WTC11 (cell line): ENCODE measurements around the gene TOM1L2. TPM values are rescaled to one million over a fixed set of nuclear protein-coding genes. Genes with fewer than 3 reads are reported as not detected.

Experiments used
- CREM ChIP-seq: sonication (generic); formaldehyde crosslinking; IDR thresholded peaks from 2 replicates; pipeline ENCODE4 v1.8.1; 2022; ENCODE audit warnings: mild to moderate bottlenecking, missing genetic modification reagents, moderate library complexity
- ESRRA ChIP-seq: sonication (generic); formaldehyde crosslinking; IDR thresholded peaks from 2 replicates; pipeline ENCODE4 v1.8.1; 2022; ENCODE audit warnings: mild to moderate bottlenecking, missing genetic modification reagents, borderline replicate concordance
- FOXJ3 ChIP-seq: sonication (generic); formaldehyde crosslinking; IDR thresholded peaks from 2 replicates; pipeline ENCODE4 v1.9.0; 2021; ENCODE audit warnings: missing genetic modification reagents, mild to moderate bottlenecking, borderline replicate concordance
- GTF2I ChIP-seq: fragments of 250-450 bp; sonication (Bioruptor Pico); conservative IDR thresholded peaks from 2 replicates; pipeline ENCODE4 v1.4.0; 2021; ENCODE audit warnings: mild to moderate bottlenecking
- IRF2 ChIP-seq: sonication (generic); formaldehyde crosslinking; IDR thresholded peaks from 2 replicates; pipeline ENCODE4 v1.8.0; 2022; ENCODE audit warnings: low read depth, missing genetic modification reagents, borderline replicate concordance
- JUN ChIP-seq: sonication (generic); formaldehyde crosslinking; IDR thresholded peaks from 2 replicates; pipeline ENCODE4 v1.8.0; 2023; ENCODE audit warnings: mild to moderate bottlenecking, missing genetic modification reagents
- MYBL2 ChIP-seq: sonication (generic); formaldehyde crosslinking; IDR thresholded peaks from 2 replicates; pipeline ENCODE4 v1.8.1; 2023; ENCODE audit warnings: mild to moderate bottlenecking, moderate library complexity, missing genetic modification reagents
- NR1H2 ChIP-seq: sonication (generic); formaldehyde crosslinking; IDR thresholded peaks from 2 replicates; pipeline ENCODE4 v1.9.0; 2021; ENCODE audit warnings: mild to moderate bottlenecking, moderate library complexity, missing genetic modification reagents
- SMAD4 ChIP-seq: sonication (generic); formaldehyde crosslinking; IDR thresholded peaks from 2 replicates; pipeline ENCODE4 v1.8.0; 2022; ENCODE audit warnings: mild to moderate bottlenecking, missing genetic modification reagents
- TEAD1 ChIP-seq: sonication (generic); formaldehyde crosslinking; IDR thresholded peaks from 2 replicates; pipeline ENCODE4 v1.8.0; 2022; ENCODE audit warnings: mild to moderate bottlenecking, missing genetic modification reagents
- ZNF121 ChIP-seq: sonication (generic); formaldehyde crosslinking; IDR thresholded peaks from 2 replicates; pipeline ENCODE4 v1.8.0; 2023; ENCODE audit warnings: missing genetic modification reagents
- ZNF138 ChIP-seq: sonication (generic); formaldehyde crosslinking; conservative IDR thresholded peaks from 2 replicates; pipeline ENCODE4 v1.8.1; 2022; ENCODE audit warnings: mild to moderate bottlenecking, moderate library complexity, missing genetic modification reagents
- ZNF263 ChIP-seq: sonication (generic); formaldehyde crosslinking; IDR thresholded peaks from 2 replicates; pipeline ENCODE4 v1.8.1; 2022; ENCODE audit warnings: low read depth, mild to moderate bottlenecking, moderate library complexity, missing genetic modification reagents
- ZNF396 ChIP-seq: fragments of 250-450 bp; sonication (Bioruptor Pico); IDR thresholded peaks from 2 replicates; pipeline ENCODE4 v1.8.0; 2021; ENCODE audit warnings: mild to moderate bottlenecking, moderate library complexity, borderline replicate concordance
- total RNA-seq: library from RNA; stranded (reverse); gene quantifications from 3 replicates; pipeline ENCODE4 v1.2.3, GENCODE V29; 2021
- TF ChIP-seq, protein P1 (sequence below): sonication (generic); formaldehyde crosslinking; IDR thresholded peaks from 2 replicates; pipeline ENCODE4 v1.8.1; 2023; ENCODE audit warnings: mild to moderate bottlenecking, missing genetic modification reagents, borderline replicate concordance
- TF ChIP-seq, protein P2 (sequence below): fragments of 250-450 bp; sonication (Bioruptor Pico); IDR thresholded peaks from 2 replicates; pipeline ENCODE4 v1.9.0; 2021; ENCODE audit warnings: moderate library complexity, mild to moderate bottlenecking, inconsistent platforms, borderline replicate concordance
- TF ChIP-seq, protein P3 (sequence below): sonication (generic); formaldehyde crosslinking; IDR thresholded peaks from 2 replicates; pipeline ENCODE4 v1.8.1; 2023; ENCODE audit warnings: mild to moderate bottlenecking, missing genetic modification reagents
- TF ChIP-seq, protein P4 (sequence below): sonication (generic); formaldehyde crosslinking; IDR thresholded peaks from 2 replicates; pipeline ENCODE4 v1.8.1; 2022; ENCODE audit warnings: mild to moderate bottlenecking, moderate library complexity, missing genetic modification reagents
- TF ChIP-seq, protein P5 (sequence below): fragments of 200-600 bp; IDR thresholded peaks from 2 replicates; pipeline ENCODE4 v1.8.0; 2022; ENCODE audit warnings: antibody characterized with exemption
- TF ChIP-seq, protein P6 (sequence below): fragments of 250-450 bp; sonication (Bioruptor Pico); IDR thresholded peaks from 2 replicates; pipeline ENCODE4 v1.9.0; 2021; ENCODE audit warnings: mild to moderate bottlenecking
- TF ChIP-seq, protein P7 (sequence below): sonication (generic); formaldehyde crosslinking; IDR thresholded peaks from 2 replicates; pipeline ENCODE4 v1.8.1; 2023; ENCODE audit warnings: mild to moderate bottlenecking, missing genetic modification reagents, moderate library complexity
- TF ChIP-seq, protein P8 (sequence below): sonication (generic); formaldehyde crosslinking; IDR thresholded peaks from 2 replicates; pipeline ENCODE4 v1.8.0; 2022; ENCODE audit warnings: mild to moderate bottlenecking, missing genetic modification reagents

TOM1L2 gene
- total RNA-seq, 1 experiment from 2014 or later, result 6.4 TPM

DNA sequence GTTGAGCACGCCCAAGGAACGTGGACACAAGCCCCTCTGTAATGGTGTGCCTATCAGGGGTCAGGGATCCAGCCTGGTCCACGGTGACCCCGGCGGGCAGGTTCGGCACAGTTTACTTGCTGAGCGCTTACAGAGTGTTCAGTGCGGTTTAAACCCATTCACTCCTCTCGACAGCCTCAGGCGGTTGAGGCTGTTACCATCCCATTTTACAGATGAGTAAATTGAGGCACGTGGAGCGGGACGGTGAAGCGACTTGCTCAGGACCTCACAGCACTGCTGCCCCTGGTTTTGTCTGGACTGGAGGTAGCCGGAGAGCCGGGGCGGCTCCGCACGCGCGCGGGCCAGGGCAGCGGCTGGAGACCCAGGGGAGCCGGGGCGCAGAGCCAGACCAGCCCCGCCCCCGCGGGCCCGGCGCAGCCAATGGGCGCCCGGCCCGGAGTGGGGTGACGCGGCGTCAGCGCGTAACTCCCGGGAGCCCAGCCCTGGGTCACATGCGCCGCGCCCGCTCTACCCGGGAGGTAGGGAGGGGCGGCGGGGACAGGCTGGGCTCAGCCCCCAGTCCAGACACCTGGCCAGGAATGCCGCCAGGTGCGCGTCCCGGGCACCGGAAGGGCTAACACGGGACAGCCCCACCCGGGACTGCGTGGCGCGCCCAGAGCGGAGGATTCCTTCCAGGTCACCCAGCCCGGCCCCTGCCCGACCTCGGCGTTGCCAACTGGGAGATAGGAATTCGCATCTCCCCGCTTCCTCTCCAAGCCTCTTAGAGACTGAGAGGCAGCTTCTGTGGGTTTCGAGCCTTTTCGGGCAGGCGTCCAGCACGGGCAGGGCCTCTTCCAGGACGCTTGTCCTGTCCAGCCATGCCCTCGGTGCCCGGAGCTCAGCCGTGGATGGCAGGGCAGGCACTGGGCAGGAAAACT lies 132.2 kb downstream of the TOM1L2 start (continued):
- TF ChIP-seq, protein P1, sequence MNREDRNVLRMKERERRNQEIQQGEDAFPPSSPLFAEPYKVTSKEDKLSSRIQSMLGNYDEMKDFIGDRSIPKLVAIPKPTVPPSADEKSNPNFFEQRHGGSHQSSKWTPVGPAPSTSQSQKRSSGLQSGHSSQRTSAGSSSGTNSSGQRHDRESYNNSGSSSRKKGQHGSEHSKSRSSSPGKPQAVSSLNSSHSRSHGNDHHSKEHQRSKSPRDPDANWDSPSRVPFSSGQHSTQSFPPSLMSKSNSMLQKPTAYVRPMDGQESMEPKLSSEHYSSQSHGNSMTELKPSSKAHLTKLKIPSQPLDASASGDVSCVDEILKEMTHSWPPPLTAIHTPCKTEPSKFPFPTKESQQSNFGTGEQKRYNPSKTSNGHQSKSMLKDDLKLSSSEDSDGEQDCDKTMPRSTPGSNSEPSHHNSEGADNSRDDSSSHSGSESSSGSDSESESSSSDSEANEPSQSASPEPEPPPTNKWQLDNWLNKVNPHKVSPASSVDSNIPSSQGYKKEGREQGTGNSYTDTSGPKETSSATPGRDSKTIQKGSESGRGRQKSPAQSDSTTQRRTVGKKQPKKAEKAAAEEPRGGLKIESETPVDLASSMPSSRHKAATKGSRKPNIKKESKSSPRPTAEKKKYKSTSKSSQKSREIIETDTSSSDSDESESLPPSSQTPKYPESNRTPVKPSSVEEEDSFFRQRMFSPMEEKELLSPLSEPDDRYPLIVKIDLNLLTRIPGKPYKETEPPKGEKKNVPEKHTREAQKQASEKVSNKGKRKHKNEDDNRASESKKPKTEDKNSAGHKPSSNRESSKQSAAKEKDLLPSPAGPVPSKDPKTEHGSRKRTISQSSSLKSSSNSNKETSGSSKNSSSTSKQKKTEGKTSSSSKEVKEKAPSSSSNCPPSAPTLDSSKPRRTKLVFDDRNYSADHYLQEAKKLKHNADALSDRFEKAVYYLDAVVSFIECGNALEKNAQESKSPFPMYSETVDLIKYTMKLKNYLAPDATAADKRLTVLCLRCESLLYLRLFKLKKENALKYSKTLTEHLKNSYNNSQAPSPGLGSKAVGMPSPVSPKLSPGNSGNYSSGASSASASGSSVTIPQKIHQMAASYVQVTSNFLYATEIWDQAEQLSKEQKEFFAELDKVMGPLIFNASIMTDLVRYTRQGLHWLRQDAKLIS, result no peak
- TF ChIP-seq NR1H2 (CRISPR knock-in tag), result no peak
- TF ChIP-seq, protein P2, sequence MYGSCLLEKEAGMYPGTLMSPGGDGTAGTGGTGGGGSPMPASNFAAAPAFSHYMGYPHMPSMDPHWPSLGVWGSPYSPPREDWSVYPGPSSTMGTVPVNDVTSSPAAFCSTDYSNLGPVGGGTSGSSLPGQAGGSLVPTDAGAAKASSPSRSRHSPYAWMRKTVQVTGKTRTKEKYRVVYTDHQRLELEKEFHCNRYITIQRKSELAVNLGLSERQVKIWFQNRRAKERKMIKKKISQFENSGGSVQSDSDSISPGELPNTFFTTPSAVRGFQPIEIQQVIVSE (CRISPR knock-in tag), result no peak
- no peak for TF ChIP-seq JUN
- TF ChIP-seq, protein P3, sequence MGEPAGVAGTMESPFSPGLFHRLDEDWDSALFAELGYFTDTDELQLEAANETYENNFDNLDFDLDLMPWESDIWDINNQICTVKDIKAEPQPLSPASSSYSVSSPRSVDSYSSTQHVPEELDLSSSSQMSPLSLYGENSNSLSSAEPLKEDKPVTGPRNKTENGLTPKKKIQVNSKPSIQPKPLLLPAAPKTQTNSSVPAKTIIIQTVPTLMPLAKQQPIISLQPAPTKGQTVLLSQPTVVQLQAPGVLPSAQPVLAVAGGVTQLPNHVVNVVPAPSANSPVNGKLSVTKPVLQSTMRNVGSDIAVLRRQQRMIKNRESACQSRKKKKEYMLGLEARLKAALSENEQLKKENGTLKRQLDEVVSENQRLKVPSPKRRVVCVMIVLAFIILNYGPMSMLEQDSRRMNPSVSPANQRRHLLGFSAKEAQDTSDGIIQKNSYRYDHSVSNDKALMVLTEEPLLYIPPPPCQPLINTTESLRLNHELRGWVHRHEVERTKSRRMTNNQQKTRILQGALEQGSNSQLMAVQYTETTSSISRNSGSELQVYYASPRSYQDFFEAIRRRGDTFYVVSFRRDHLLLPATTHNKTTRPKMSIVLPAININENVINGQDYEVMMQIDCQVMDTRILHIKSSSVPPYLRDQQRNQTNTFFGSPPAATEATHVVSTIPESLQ, result no peak
- TF ChIP-seq, protein P4, sequence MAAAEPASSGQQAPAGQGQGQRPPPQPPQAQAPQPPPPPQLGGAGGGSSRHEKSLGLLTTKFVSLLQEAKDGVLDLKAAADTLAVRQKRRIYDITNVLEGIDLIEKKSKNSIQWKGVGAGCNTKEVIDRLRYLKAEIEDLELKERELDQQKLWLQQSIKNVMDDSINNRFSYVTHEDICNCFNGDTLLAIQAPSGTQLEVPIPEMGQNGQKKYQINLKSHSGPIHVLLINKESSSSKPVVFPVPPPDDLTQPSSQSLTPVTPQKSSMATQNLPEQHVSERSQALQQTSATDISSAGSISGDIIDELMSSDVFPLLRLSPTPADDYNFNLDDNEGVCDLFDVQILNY, result peak; percentile 90; the same call in 1 of the 2 replicates
- no peak for TF ChIP-seq TEAD1 (CRISPR knock-in tag)
- TF ChIP-seq MYBL2 (CRISPR knock-in tag), result 0 out of 2 replicates have a peak, but pooled peaks have one; percentile 45
- TF ChIP-seq CREM (CRISPR knock-in tag), result peak; percentile 71
- TF ChIP-seq ESRRA (CRISPR knock-in tag), result peak; percentile 47; the same call in 1 of the 2 replicates
- no peak for TF ChIP-seq FOXJ3 (CRISPR knock-in tag)
- TF ChIP-seq ZNF138, result no peak
- TF ChIP-seq SMAD4, result no peak
- no peak for TF ChIP-seq ZNF396 (CRISPR knock-in tag)
- TF ChIP-seq GTF2I (CRISPR knock-in tag), result peak; percentile 98
- TF ChIP-seq, protein P5, sequence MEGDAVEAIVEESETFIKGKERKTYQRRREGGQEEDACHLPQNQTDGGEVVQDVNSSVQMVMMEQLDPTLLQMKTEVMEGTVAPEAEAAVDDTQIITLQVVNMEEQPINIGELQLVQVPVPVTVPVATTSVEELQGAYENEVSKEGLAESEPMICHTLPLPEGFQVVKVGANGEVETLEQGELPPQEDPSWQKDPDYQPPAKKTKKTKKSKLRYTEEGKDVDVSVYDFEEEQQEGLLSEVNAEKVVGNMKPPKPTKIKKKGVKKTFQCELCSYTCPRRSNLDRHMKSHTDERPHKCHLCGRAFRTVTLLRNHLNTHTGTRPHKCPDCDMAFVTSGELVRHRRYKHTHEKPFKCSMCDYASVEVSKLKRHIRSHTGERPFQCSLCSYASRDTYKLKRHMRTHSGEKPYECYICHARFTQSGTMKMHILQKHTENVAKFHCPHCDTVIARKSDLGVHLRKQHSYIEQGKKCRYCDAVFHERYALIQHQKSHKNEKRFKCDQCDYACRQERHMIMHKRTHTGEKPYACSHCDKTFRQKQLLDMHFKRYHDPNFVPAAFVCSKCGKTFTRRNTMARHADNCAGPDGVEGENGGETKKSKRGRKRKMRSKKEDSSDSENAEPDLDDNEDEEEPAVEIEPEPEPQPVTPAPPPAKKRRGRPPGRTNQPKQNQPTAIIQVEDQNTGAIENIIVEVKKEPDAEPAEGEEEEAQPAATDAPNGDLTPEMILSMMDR, result no peak
- TF ChIP-seq, protein P6, sequence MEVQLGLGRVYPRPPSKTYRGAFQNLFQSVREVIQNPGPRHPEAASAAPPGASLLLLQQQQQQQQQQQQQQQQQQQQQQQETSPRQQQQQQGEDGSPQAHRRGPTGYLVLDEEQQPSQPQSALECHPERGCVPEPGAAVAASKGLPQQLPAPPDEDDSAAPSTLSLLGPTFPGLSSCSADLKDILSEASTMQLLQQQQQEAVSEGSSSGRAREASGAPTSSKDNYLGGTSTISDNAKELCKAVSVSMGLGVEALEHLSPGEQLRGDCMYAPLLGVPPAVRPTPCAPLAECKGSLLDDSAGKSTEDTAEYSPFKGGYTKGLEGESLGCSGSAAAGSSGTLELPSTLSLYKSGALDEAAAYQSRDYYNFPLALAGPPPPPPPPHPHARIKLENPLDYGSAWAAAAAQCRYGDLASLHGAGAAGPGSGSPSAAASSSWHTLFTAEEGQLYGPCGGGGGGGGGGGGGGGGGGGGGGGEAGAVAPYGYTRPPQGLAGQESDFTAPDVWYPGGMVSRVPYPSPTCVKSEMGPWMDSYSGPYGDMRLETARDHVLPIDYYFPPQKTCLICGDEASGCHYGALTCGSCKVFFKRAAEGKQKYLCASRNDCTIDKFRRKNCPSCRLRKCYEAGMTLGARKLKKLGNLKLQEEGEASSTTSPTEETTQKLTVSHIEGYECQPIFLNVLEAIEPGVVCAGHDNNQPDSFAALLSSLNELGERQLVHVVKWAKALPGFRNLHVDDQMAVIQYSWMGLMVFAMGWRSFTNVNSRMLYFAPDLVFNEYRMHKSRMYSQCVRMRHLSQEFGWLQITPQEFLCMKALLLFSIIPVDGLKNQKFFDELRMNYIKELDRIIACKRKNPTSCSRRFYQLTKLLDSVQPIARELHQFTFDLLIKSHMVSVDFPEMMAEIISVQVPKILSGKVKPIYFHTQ (CRISPR knock-in tag), result peak; percentile 25; the same call in 1 of the 2 replicates
- TF ChIP-seq, protein P7, sequence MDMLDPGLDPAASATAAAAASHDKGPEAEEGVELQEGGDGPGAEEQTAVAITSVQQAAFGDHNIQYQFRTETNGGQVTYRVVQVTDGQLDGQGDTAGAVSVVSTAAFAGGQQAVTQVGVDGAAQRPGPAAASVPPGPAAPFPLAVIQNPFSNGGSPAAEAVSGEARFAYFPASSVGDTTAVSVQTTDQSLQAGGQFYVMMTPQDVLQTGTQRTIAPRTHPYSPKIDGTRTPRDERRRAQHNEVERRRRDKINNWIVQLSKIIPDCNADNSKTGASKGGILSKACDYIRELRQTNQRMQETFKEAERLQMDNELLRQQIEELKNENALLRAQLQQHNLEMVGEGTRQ, result peak; percentile 91
- TF ChIP-seq IRF2 (CRISPR knock-in tag), result no peak
- TF ChIP-seq ZNF263 (CRISPR knock-in tag), result no peak
- TF ChIP-seq ZNF121 (CRISPR knock-in tag), result no peak
- TF ChIP-seq, protein P8, sequence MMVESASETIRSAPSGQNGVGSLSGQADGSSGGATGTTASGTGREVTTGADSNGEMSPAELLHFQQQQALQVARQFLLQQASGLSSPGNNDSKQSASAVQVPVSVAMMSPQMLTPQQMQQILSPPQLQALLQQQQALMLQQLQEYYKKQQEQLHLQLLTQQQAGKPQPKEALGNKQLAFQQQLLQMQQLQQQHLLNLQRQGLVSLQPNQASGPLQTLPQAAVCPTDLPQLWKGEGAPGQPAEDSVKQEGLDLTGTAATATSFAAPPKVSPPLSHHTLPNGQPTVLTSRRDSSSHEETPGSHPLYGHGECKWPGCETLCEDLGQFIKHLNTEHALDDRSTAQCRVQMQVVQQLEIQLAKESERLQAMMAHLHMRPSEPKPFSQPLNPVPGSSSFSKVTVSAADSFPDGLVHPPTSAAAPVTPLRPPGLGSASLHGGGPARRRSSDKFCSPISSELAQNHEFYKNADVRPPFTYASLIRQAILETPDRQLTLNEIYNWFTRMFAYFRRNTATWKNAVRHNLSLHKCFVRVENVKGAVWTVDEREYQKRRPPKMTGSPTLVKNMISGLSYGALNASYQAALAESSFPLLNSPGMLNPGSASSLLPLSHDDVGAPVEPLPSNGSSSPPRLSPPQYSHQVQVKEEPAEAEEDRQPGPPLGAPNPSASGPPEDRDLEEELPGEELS, result peak; percentile 77; the same call in 1 of the 2 replicates
